Psoas muscle (tissue), 8 donors: ENCODE measurements around the gene NANOG. TPM values are rescaled to one million over a fixed set of nuclear protein-coding genes. Genes with fewer than 3 reads are reported as not detected.
"Not testable (repeated sequence)": the region's sequence is repeated elsewhere in the genome, so short reads cannot be mapped to it uniquely, and the experiment has no call there.

Experiments used
- ATAC-seq, 4 donors: fragments of 200-7000 bp; cut with Tn5 transposase; one replicate each; pipeline ENCODE4 v1.9.1; 2020; ENCODE audit warnings: moderate library complexity in 3 of 4, mild to moderate bottlenecking in 2 of 4
- DNase-seq, 2 donors: peaks; one replicate each; pipeline ENCODE4 v3.0.0-alpha.2; 2020
- H3K27ac ChIP-seq: fragments of 200-600 bp; one replicate; pipeline ENCODE4 v1.8.0; 2022
- H3K27me3 ChIP-seq, 3 donors: fragments of 200-600 bp in 1 of 3; one replicate each; pipeline versions ENCODE4 v1.6.1 to v1.8.0; 2013 to 2022; ENCODE audit warnings: low read length in 2 of 3, mild to moderate bottlenecking in 2 of 3, moderate library complexity in 1 of 3; ENCODE audit not compliant: insufficient read depth in 3 of 3
- H3K36me3 ChIP-seq, 2 donors: fragments of 200-600 bp in 1 of 2; one replicate each; pipeline versions ENCODE4 v1.6.1 to v1.8.0; 2013 to 2022; ENCODE audit warnings: low read depth in 1 of 2, mild to moderate bottlenecking in 1 of 2, moderate library complexity in 1 of 2; ENCODE audit not compliant: insufficient read depth in 1 of 2
- H3K4me1 ChIP-seq: fragments of 200-600 bp; one replicate; pipeline ENCODE4 v1.8.0; 2022
- H3K4me3 ChIP-seq: fragments of 200-600 bp; one replicate; pipeline ENCODE4 v1.8.0; 2022; ENCODE audit warnings: mild to moderate bottlenecking
- H3K9me3 ChIP-seq: fragments of 200-600 bp; one replicate; pipeline ENCODE4 v1.8.0; 2022
- CTCF ChIP-seq: fragments of 200-600 bp; IDR thresholded peaks from one replicate; pipeline ENCODE4 v1.8.0; 2022; ENCODE audit warnings: antibody characterized with exemption
- WGBS, 3 donors: extraction: QIAGEN DNeasy Blood & Tissue Kit; methylation state at CpG; one replicate each; pipeline versions ENCODE4 v1.1.6 to v1.1.7; 2013; 5-methylcytosine and 5-hydroxymethylcytosine counted together
- intact Hi-C, 2 donors: fragments of 100-400 bp; cut with DNase I; formaldehyde crosslinking; loops; one replicate each; pipeline versions ENCODE4 v1.11.0 to v1.14.2; 2022
- long read RNA-seq, 2 donors: library from polyadenylated mRNA; unstranded; transcript quantifications; one replicate each; pipeline ENCODE4 v2.0.0, GENCODE V29; 2021
- polyA plus RNA-seq, 3 donors: library from polyadenylated mRNA; stranded (reverse); fragments of 200-250 nt; gene quantifications; one replicate each; pipeline ENCODE4 v1.2.3, GENCODE V29; 2013
- total RNA-seq, 4 donors: library from RNA; stranded (reverse); fragmentation: NEBNext Ultra II Directional in 2 of 4; extraction: Animal tissue kit (Norgen Biotek cat#: 25700) in 2 of 4; gene quantifications; one replicate each; pipeline versions ENCODE4 v1.2.1 to v1.2.4, GENCODE V29; 2021 to 2023
- donor health status: healthy with polysubstance abuse.
- donor health status: DM: no; HTN: no; CAD: no; lungs with moderate emphysema.
- donor health status: Bipolar disorder and iron deficiency.
- donor health status: healthy.
- donor health status: DM: yes; HTN: yes; CAD: no.
- donor health status: DM: no; HTN: no; CAD: no.
- donor health status: DM: no; HTN: no; CAD: no.
- donor health status: DM: yes; HTN: yes; CAD: no.

The NANOG gene
- total RNA-seq: under 1 TPM in 1 of 4 donors, not detected in 3; 0.19 TPM
- not detected for polyA plus RNA-seq
- long read RNA-seq, donor 1: 0 reads
- long read RNA-seq, donor 2: 0 reads

- H3K4me3 ChIP-seq, DNase-seq, H3K4me1 ChIP-seq, H3K9me3 ChIP-seq, H3K36me3 ChIP-seq, H3K27ac ChIP-seq, H3K27me3 ChIP-seq, ATAC-seq, intact Hi-C loops: not testable (repeated sequence)
- 45 to 60% (median 55%) methylated on average over 13 of the region's 13 CpGs for WGBS, 3 donors
Measured at GRCh38 chr12:7788884-7789528, at the start of gene NANOG. Gene NANOG, plus strand, starts transcription at chr12:7789402. Its CDS starts 213 bp downstream, at chr12:7789615.

DNA sequence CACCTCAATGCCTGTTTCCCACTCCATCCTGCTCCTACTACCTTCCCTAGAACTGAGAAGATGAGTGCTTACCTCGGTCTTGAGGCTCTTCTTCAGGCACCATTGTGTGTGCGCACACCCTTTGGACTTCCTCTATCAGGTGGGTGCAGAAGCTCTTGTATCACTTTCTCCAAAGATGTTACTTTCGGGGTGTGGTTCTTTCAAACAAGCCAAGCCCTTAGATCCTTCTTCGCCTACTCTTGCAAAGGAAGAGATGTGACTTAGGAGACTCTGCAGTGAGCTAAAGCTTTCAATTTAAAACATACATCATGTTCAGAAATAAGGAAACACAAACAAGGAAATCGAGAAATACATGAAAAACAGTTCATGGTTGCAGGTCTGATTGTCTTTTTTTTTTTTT, 42.0 kb upstream of the NANOG start, which contains the start of gene CLEC4C:
TSS of gene CLEC4C (minus strand) at position 130 of the 400 bp plus-strand sequence. CDS start at position 103, 27 bp downstream.
- Histone ChIP-seq H3K9me3 (no peaks in the 10 kb centered on the region), H3K4me1 (no peaks in the 10 kb centered on the region), H3K27ac (no peak within 1 kb of the TSS), H3K36me3 (no peaks in the 10 kb centered on the region), H3K27me3 (no peaks in the 10 kb centered on the region), H3K4me3 (no peak within 1 kb of the TSS)
- intact Hi-C loops: no loop called here
- no peak for TF ChIP-seq CTCF
- 75 to 86% (median 77%) methylated on average over 5 of the region's 5 CpGs for WGBS, 3 donors
- ATAC-seq: no peak
- DNase-seq: no peak

DNA sequence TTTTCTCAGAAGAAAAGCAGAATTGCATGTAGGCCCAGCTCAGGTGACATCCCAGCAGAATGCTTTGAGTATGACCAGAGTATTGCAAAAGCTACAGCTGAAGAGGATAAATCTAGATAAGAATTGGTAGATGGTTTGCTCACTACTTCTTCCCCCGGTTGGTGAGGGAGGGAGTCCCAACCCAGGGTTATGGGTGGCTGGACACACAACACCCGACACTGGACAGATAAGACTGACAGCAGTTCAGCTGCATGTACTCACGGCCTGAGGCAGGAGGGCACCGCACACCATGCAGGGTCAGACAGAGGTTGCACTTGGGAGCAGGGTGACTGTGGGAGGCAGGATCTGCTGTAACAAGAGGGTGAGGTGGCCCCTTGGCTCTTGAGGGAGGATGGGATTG, 40.4 kb upstream of the NANOG start:
- WGBS, 3 donors: 44 to 68% (median 61%) methylated on average over 4 of the region's 4 CpGs
- Histone ChIP-seq H3K9me3 (no peaks in the 10 kb centered on the region), H3K4me1 (no peaks in the 10 kb centered on the region), H3K27me3 (no peaks in the 10 kb centered on the region), H3K4me3 (no peak overlapping the region), H3K36me3 (no peaks in the 10 kb centered on the region), H3K27ac (no peak overlapping the region)
- no peak for DNase-seq
- TF ChIP-seq CTCF: no peak
- intact Hi-C loops: no loop called here
- ATAC-seq: no peak

DNA sequence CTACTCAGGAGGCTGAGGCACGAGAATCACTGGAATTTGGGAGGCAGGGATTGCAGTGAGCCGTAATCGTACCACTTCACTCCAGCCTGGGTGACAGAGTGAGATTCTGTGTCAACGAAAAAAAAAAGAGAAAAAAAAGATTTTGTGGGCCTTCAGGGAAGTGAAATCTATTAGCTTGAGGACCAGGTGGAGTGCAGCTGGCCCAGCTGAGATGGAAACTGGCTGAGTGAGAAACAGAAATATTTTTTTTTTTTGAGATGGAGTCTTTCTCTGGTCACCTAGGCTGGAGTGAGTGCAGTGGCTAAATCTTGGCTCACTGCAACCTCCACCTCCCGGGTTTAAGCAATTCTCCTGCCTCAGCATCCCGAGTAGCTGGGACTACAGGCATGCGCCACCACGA, 39.8 kb upstream of the NANOG start:
- Histone ChIP-seq H3K27ac (no peak overlapping the region), H3K4me1 (no peaks in the 10 kb centered on the region), H3K27me3 (no peaks in the 10 kb centered on the region), H3K36me3 (no peaks in the 10 kb centered on the region), H3K9me3 (no peaks in the 10 kb centered on the region), H3K4me3 (no peak overlapping the region)
- TF ChIP-seq CTCF: no peak
- DNase-seq: no peak
- 50 to 59% (median 51%) methylated on average over 8 of the region's 8 CpGs for WGBS, 3 donors
- ATAC-seq: no peak
- intact Hi-C loops: no loop called here

DNA sequence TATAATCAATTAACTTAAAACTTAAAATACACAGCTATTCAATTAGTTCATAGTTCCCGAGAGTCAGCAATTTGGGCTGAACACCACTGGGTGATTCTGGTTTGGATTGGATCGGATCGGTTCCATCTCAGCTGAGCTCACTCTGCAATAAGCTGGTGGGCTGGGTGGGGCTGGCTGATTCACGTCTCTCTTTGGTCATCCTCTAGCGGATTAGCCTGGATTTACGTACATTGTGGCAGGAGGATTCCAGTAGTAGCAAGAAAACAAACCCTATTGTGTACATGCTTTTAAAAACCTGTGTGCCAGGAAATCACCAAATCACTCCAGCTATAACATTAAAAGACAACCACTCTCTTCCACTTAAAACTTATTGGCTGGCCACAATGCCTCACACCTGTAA, 38.9 kb upstream of the NANOG start:
- H3K4me3 ChIP-seq: no peak overlapping the region
- 68 to 81% (median 80%) methylated on average over 6 of the region's 6 CpGs for WGBS, 3 donors
- H3K27ac ChIP-seq: no peak overlapping the region
- H3K27me3 ChIP-seq: no peaks in the 10 kb centered on the region
- intact Hi-C loops: no loop called here
- no peaks in the 10 kb centered on the region for H3K36me3 ChIP-seq
- TF ChIP-seq CTCF: no peak
- H3K9me3 ChIP-seq: no peaks in the 10 kb centered on the region
- ATAC-seq (no peak), DNase-seq (no peak)
- H3K4me1 ChIP-seq: no peaks in the 10 kb centered on the region
